ENCODE measurements around the gene PSMG2.

The PSMG2 gene, protein sequence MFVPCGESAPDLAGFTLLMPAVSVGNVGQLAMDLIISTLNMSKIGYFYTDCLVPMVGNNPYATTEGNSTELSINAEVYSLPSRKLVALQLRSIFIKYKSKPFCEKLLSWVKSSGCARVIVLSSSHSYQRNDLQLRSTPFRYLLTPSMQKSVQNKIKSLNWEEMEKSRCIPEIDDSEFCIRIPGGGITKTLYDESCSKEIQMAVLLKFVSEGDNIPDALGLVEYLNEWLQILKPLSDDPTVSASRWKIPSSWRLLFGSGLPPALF

DNA sequence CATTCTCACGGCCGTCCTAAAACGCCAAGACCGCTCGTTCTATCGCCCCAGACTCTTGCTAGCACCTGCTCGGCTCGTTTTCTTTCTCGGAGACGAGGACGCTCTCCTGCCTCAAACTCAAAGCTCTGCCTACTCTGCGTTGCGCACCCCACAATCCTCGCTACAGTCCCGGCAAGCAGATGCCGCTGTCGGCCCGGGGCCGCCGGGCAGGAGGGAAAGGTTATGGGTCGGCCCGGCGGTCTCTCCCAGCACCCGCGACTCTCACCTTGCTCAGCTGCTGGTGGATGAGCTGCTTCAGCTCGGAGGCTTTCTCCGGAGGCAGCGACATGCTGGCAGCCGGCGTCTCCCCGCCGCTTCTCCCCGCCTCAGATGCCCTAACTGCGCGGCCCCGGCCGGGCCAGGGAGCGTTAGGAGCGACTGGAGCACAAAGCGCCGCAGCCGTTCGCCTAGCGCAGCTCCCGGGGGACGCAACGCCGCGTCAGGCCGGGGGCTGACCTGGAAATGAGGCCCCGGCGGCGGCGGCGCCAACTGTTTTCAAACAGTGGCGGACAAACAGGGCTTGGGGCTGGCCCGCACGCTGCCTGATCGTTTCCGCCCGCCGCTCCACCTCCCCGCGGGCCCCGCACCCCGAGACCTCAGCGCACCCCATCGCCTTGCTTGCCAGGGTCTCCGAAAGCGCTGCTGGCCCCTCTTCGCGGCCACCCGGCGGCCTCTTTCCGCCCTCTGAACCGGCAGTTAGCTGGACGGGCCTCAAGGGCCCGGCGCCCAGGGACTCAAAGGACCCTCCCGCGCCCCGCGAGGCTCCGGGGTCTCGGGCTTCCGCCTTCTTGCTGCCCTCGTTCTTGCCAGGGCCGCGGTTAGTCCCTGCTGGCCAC lies at the start of gene PSMG2, which contains the start of gene CEP76:
Gene PSMG2, plus strand, starts transcription at position 822 of the 875 bp plus-strand sequence. CDS start 66 bp downstream, outside the sequence.
Gene CEP76, minus strand, starts transcription at position 503 of the 875 bp plus-strand sequence. Its CDS starts 175 bp downstream, at position 328.
- Mint-ChIP-seq H3K4me1 (peaks cover 52% of the 10 kb centered on the region), H3K36me3 (peaks cover 7% of the 10 kb centered on the region), H3K27ac (peak within 1 kb of the TSS; percentile 99), H3K27me3 (no peaks in the 10 kb centered on the region), H3K9me3 (no peaks in the 10 kb centered on the region), H3K4me3 (peak within 1 kb of the TSS; percentile 99)

DNA sequence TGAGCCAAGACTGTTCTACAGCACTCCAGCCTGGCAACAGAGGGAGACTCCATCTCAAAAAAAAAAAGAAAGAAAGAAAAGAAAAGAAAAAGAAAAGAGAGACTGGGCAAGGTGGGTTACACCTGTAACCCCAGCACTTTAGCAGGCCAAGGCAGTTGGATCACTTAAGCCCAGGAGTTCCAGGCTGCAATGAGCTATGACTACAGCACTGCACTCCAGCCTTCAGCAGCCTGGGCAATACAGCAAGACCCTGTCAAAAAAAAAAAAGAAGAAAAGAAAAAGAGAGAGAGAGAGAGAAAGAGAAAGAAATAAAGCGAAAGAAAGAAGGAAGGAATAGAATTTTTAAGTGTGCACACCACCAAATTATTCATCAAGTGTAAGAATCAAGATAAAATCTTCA lies 47.9 kb upstream of the PSMG2 start:
- H3K36me3 Mint-ChIP-seq, result peaks cover 3% of the 10 kb centered on the region
- no peak overlapping the region for H3K27ac Mint-ChIP-seq
- H3K27me3 Mint-ChIP-seq, result peaks cover 18% of the 10 kb centered on the region
- peak overlapping the region; percentile 73 for H3K4me3 Mint-ChIP-seq
- H3K4me1 Mint-ChIP-seq, result peaks cover 14% of the 10 kb centered on the region
- H3K9me3 Mint-ChIP-seq, result no peaks in the 10 kb centered on the region

- H3K4me3 Mint-ChIP-seq, result peak overlapping the region; percentile 77
- H3K36me3 Mint-ChIP-seq, result peaks cover 2% of the 10 kb centered on the region
- H3K27ac Mint-ChIP-seq, result no peak overlapping the region
- peaks cover 15% of the 10 kb centered on the region for H3K27me3 Mint-ChIP-seq
- H3K9me3 Mint-ChIP-seq, result no peaks in the 10 kb centered on the region
- peaks cover 14% of the 10 kb centered on the region for H3K4me1 Mint-ChIP-seq
Measured at GRCh38 chr18:12656605-12656937, 46.3 kb upstream of the PSMG2 start.

DNA sequence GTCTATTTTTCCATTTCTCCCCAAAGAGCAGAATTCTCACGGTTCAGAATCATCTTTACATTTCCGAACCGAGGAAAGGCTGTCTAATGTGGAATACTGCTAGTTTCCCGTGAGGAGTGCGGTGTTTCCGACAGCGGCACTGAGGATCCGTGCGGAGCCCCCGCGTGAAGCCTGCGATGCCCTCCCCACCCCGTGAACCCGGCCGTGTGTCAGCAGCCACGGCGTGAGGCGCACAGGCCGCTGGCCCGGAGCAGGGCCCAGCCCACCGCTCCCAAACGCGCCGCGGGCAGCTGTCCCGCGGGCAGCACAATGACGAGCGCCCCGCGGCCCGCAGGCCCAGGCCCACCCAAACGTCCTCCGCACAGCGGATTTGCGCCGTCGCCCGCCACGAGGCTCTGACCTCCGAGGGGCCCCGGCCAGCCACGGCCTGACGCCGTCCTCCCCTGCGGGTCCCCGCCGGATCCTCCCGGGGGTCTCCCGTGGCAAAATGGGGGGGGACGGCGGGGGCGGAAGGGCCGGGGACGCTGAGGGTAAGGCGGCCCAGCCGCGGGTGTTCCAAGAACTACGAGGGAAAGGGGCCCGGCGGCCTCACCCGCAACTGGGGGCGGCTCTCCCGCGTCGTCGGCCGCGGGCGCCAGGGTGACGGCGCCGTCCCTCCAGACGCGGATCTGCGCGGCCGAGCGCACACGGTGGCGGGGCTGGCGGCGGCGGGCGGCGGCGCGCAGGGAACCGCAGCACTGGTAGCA lies 45.7 kb upstream of the PSMG2 start:
- no peaks in the 10 kb centered on the region for H3K36me3 Mint-ChIP-seq
- H3K4me3 Mint-ChIP-seq, result peak overlapping the region; percentile 77
- no peak overlapping the region for H3K27ac Mint-ChIP-seq
- peaks cover 14% of the 10 kb centered on the region for H3K4me1 Mint-ChIP-seq
- no peaks in the 10 kb centered on the region for H3K9me3 Mint-ChIP-seq
- H3K27me3 Mint-ChIP-seq, result peaks cover 10% of the 10 kb centered on the region

DNA sequence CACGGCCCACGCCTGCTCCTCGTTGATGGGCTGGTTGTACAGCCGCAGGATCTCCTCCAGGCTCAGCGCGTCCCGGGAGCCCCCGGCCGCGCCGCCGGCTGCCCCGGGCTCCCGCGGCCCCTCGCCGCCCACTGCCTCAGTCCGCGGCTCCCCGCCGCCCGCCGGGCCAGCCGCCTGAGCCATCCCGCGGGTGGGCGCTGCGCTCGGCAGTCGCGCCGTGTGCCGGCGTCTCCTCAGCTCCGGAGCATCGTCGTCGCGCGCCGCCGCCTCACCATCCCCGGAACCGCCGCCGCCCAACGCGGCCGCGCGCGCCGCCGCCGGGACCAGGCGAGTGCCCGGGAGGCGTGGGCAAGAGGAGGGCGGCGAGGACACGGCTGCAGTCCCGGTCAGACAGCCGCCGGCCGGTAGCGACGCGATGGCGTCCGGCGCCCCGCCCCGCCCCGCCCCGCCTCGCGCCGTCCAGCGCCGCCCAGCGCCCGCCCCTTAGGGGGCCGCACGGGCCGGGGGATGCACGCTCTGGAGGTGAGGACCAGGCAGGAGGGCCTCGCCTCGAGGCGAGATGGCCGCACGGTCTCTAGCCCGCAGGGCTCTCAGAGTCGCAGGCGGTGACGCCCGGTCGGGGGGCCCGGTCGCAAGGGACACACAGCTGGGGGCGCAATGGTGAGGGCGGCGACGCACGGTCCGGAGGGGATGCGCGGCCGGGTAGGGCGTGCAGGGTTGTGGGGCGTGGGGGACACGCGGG lies 45.0 kb upstream of the PSMG2 start, which contains the start of gene SPIRE1:
Gene SPIRE1, minus strand, starts transcription at position 424 of the 742 bp plus-strand sequence. Its CDS starts 241 bp downstream, at position 183.
- peaks cover 14% of the 10 kb centered on the region for H3K4me1 Mint-ChIP-seq
- peaks cover 6% of the 10 kb centered on the region for H3K27me3 Mint-ChIP-seq
- H3K4me3 Mint-ChIP-seq, result peak within 1 kb of the TSS; percentile 87
- no peaks in the 10 kb centered on the region for H3K36me3 Mint-ChIP-seq
- H3K9me3 Mint-ChIP-seq, result no peaks in the 10 kb centered on the region
- no peak within 1 kb of the TSS for H3K27ac Mint-ChIP-seq

GRCh38 chr18:12658426-12659138 lies 44.3 kb upstream of the PSMG2 start:
- Mint-ChIP-seq H3K36me3 (no peaks in the 10 kb centered on the region), H3K9me3 (no peaks in the 10 kb centered on the region), H3K4me1 (peaks cover 14% of the 10 kb centered on the region), H3K27ac (no peak overlapping the region), H3K4me3 (peak overlapping the region; percentile 87), H3K27me3 (peaks cover 4% of the 10 kb centered on the region)

- H3K4me3 Mint-ChIP-seq, result peak overlapping the region; percentile 51
- H3K9me3 Mint-ChIP-seq, result no peaks in the 10 kb centered on the region
- peaks cover 3% of the 10 kb centered on the region for H3K27me3 Mint-ChIP-seq
- H3K36me3 Mint-ChIP-seq, result no peaks in the 10 kb centered on the region
- H3K4me1 Mint-ChIP-seq, result peaks cover 14% of the 10 kb centered on the region
- H3K27ac Mint-ChIP-seq, result peak overlapping the region; percentile 77
Measured at GRCh38 chr18:12659904-12660605, 42.8 kb upstream of the PSMG2 start.

GRCh38 chr18:12668041-12668440 lies 34.8 kb upstream of the PSMG2 start:
- Mint-ChIP-seq H3K36me3 (no peaks in the 10 kb centered on the region), H3K27me3 (no peaks in the 10 kb centered on the region), H3K4me3 (no peak overlapping the region), H3K4me1 (no peaks in the 10 kb centered on the region), H3K9me3 (no peaks in the 10 kb centered on the region), H3K27ac (no peak overlapping the region)

GRCh38 chr18:12679183-12679786 lies 23.6 kb upstream of the PSMG2 start:
- Mint-ChIP-seq H3K9me3 (no peaks in the 10 kb centered on the region), H3K27ac (peak overlapping the region; percentile 69), H3K4me3 (peak overlapping the region; percentile 44), H3K27me3 (no peaks in the 10 kb centered on the region), H3K36me3 (peaks cover 5% of the 10 kb centered on the region), H3K4me1 (peaks cover 12% of the 10 kb centered on the region)

GRCh38 chr18:12686100-12686499 lies 16.7 kb upstream of the PSMG2 start:
- Mint-ChIP-seq H3K4me3 (no peak overlapping the region), H3K9me3 (no peaks in the 10 kb centered on the region), H3K36me3 (peaks cover 2% of the 10 kb centered on the region), H3K27me3 (no peaks in the 10 kb centered on the region), H3K27ac (no peak overlapping the region), H3K4me1 (no peaks in the 10 kb centered on the region)

DNA sequence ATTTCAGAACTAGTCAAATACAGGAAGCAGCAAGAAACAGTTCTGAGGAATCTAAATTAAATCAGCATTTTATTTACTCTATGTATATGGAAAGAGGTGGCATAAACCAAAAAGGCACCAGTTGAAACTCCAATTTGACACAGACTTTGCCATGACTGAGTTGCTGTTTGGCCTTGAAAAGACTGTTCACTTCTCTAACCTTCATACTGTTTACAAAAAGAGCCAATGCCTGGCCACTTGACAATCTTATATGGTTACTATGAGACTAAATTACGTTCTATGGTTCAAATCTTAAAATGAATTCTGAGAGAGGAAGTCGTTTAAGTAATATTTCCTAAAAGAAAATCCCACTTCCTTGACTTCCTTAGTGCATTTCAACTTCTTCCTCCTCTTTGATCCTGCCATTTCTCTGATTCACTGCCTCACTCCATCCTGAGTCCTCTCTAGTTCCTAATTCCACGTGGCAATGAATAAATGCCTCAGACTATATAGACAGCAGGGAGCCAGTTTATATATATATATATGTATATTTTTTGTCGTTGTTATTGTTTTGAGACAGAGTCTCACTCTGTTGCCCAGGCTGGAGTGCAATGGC lies 13.5 kb upstream of the PSMG2 start:
- no peak overlapping the region for H3K27ac Mint-ChIP-seq
- H3K9me3 Mint-ChIP-seq, result no peaks in the 10 kb centered on the region
- peaks cover 10% of the 10 kb centered on the region for H3K4me1 Mint-ChIP-seq
- H3K27me3 Mint-ChIP-seq, result no peaks in the 10 kb centered on the region
- H3K36me3 Mint-ChIP-seq, result peaks cover 6% of the 10 kb centered on the region
- no peak overlapping the region for H3K4me3 Mint-ChIP-seq

- Mint-ChIP-seq H3K9me3 (no peaks in the 10 kb centered on the region), H3K36me3 (peaks cover 7% of the 10 kb centered on the region), H3K4me3 (no peak overlapping the region), H3K27me3 (no peaks in the 10 kb centered on the region), H3K27ac (no peak overlapping the region), H3K4me1 (peaks cover 10% of the 10 kb centered on the region)
Measured at GRCh38 chr18:12692206-12692605, 10.6 kb upstream of the PSMG2 start.

GRCh38 chr18:12694032-12694431 lies 8.8 kb upstream of the PSMG2 start:
- peaks cover 14% of the 10 kb centered on the region for H3K4me1 Mint-ChIP-seq
- H3K36me3 Mint-ChIP-seq, result peaks cover 7% of the 10 kb centered on the region
- no peaks in the 10 kb centered on the region for H3K27me3 Mint-ChIP-seq
- H3K27ac Mint-ChIP-seq, result no peak overlapping the region
- H3K4me3 Mint-ChIP-seq, result no peak overlapping the region
- H3K9me3 Mint-ChIP-seq, result no peaks in the 10 kb centered on the region
